Inflammatory macrophage treated with lipopolysaccharide for 4 hours (primary cell): ENCODE data around the gene ATG7.

ENCODE experiments used
- DNase-seq: peaks from one replicate; pipeline ENCODE4 v3.0.0-alpha.2; 2020

Gene ATG7

GRCh38 chr3:11271986-11272904 is at the start of gene ATG7:
Gene ATG7 (plus strand): TSS chr3:11272397. CDS start chr3:11298696, 26,299 bp downstream.
- DNase-seq, result peak; percentile 98

GRCh38 chr3:11224010-11224409 is 48.2 kb upstream of the ATG7 start:
- DNase-seq, result no peak

- DNase-seq, result no peak
These were observed 47.3 kb upstream of the ATG7 start for GRCh38 chr3:11224870-11225229.

- no peak for DNase-seq
These were observed 46.2 kb upstream of the ATG7 start for GRCh38 chr3:11226042-11226370.

- no peak for DNase-seq
These were observed 44.2 kb upstream of the ATG7 start for GRCh38 chr3:11228041-11228440.

GRCh38 chr3:11230125-11230524 is 42.1 kb upstream of the ATG7 start:
- DNase-seq, result no peak

GRCh38 chr3:11230832-11231231 is 41.4 kb upstream of the ATG7 start:
- peak; percentile 87 for DNase-seq

GRCh38 chr3:11235385-11235784 is 36.8 kb upstream of the ATG7 start:
- no peak for DNase-seq

GRCh38 chr3:11236588-11237461 is 35.4 kb upstream of the ATG7 start:
- peak; percentile 26 for DNase-seq

- no peak for DNase-seq
These were observed 34.1 kb upstream of the ATG7 start for GRCh38 chr3:11238060-11238459.

GRCh38 chr3:11238880-11239279 is 33.3 kb upstream of the ATG7 start:
- peak; percentile 24 for DNase-seq

- no peak for DNase-seq
These were observed 32.4 kb upstream of the ATG7 start for GRCh38 chr3:11239796-11240195.

GRCh38 chr3:11240496-11240895 is 31.7 kb upstream of the ATG7 start:
- DNase-seq, result no peak

- no peak for DNase-seq
These were observed 28.0 kb upstream of the ATG7 start for GRCh38 chr3:11244121-11244677.

- no peak for DNase-seq
These were observed 26.9 kb upstream of the ATG7 start for GRCh38 chr3:11245276-11245675.

- no peak for DNase-seq
These were observed 26.2 kb upstream of the ATG7 start for GRCh38 chr3:11245827-11246662.

GRCh38 chr3:11246663-11246970 is 25.6 kb upstream of the ATG7 start:
- no peak for DNase-seq

GRCh38 chr3:11247362-11247761 is 24.8 kb upstream of the ATG7 start:
- DNase-seq, result no peak

- no peak for DNase-seq
These were observed 23.6 kb upstream of the ATG7 start for GRCh38 chr3:11248596-11248995.

- DNase-seq, result no peak
These were observed 21.0 kb upstream of the ATG7 start for GRCh38 chr3:11250902-11251806.

- no peak for DNase-seq
These were observed 20.4 kb upstream of the ATG7 start for GRCh38 chr3:11251807-11252176.

- no peak for DNase-seq
These were observed 17.3 kb upstream of the ATG7 start for GRCh38 chr3:11254876-11255275.
